H9 (cell line): ENCODE data around the gene ABCC4. TPM values are rescaled to one million over a fixed set of nuclear protein-coding genes. Genes with fewer than 3 reads are reported as not detected.

Source experiments
- DNase-seq: peaks from one replicate; pipeline ENCODE4 v3.0.0-alpha.2; 2017
- H2AFZ ChIP-seq: one replicate; pipeline ENCODE4 v1.6.1; 2013; ENCODE audit warnings: mild to moderate bottlenecking, low read length, control low read depth, moderate library complexity
- H2AK5ac ChIP-seq: 2 replicates; pipeline ENCODE4 v1.6.1; 2013; ENCODE audit warnings: low read length, control low read depth, mixed read lengths; ENCODE audit not compliant: insufficient read length
- H2BK120ac ChIP-seq: one replicate; pipeline ENCODE4 v1.6.1; 2013; ENCODE audit warnings: low read depth, mild to moderate bottlenecking, low read length, control low read depth, inconsistent platforms; ENCODE audit not compliant: poor library complexity, severe bottlenecking
- H2BK12ac ChIP-seq: 2 replicates; pipeline ENCODE4 v1.6.1; 2013; ENCODE audit warnings: low read length, control low read depth, mixed read lengths, low read depth; ENCODE audit not compliant: insufficient read length
- H2BK15ac ChIP-seq: 2 replicates; pipeline ENCODE4 v1.6.1; 2013; ENCODE audit warnings: low read depth, low read length, control low read depth
- H2BK20ac ChIP-seq: one replicate; pipeline ENCODE4 v1.6.1; 2013; ENCODE audit warnings: low read depth, mild to moderate bottlenecking, low read length, control low read depth, inconsistent platforms; ENCODE audit not compliant: poor library complexity, severe bottlenecking
- H2BK5ac ChIP-seq: 2 replicates; pipeline ENCODE4 v1.6.1; 2013; ENCODE audit warnings: low read length, control low read depth, mixed read lengths; ENCODE audit not compliant: insufficient read length
- H3K14ac ChIP-seq: 2 replicates; pipeline ENCODE4 v1.6.1; 2013; ENCODE audit warnings: low read length, control low read depth; ENCODE audit not compliant: insufficient read depth
- H3K18ac ChIP-seq: 2 replicates; pipeline ENCODE4 v1.6.1; 2013; ENCODE audit warnings: low read depth, mild to moderate bottlenecking, mixed read lengths, low read length, control low read depth; ENCODE audit not compliant: insufficient read length
- H3K23ac ChIP-seq: 2 replicates; pipeline ENCODE4 v1.6.1; 2013; ENCODE audit warnings: low read length, control low read depth, mixed read lengths, low read depth; ENCODE audit not compliant: insufficient read length
- H3K23me2 ChIP-seq: 2 replicates; pipeline ENCODE4 v1.6.1; 2013; ENCODE audit warnings: low read depth, mild to moderate bottlenecking, mixed read lengths, low read length, control low read depth; ENCODE audit not compliant: insufficient read length, poor library complexity, severe bottlenecking
- H3K27ac ChIP-seq: 2 replicates; pipeline ENCODE4 v1.5.1; 2013; ENCODE audit warnings: low read length, control low read depth, mixed read lengths, low read depth; ENCODE audit not compliant: insufficient read length
- H3K27me3 ChIP-seq: 2 replicates; pipeline ENCODE4 v1.6.1; 2013; ENCODE audit warnings: low read length, control low read depth, inconsistent platforms; ENCODE audit not compliant: insufficient read depth
- H3K4ac ChIP-seq: 2 replicates; pipeline ENCODE4 v1.6.1; 2013; ENCODE audit warnings: low read depth, mild to moderate bottlenecking, control low read depth, inconsistent platforms, low read length, moderate library complexity
- H3K4me1 ChIP-seq: 2 replicates; pipeline ENCODE4 v1.6.1; 2013; ENCODE audit warnings: low read length, control low read depth, inconsistent platforms; ENCODE audit not compliant: insufficient read depth
- H3K4me2 ChIP-seq: 2 replicates; pipeline ENCODE4 v1.6.1; 2013; ENCODE audit warnings: low read length, control low read depth, mixed read lengths; ENCODE audit not compliant: insufficient read length, insufficient read depth
- H3K56ac ChIP-seq: 2 replicates; pipeline ENCODE4 v1.6.1; 2013; ENCODE audit warnings: low read depth, mild to moderate bottlenecking, mixed read lengths, low read length, control low read depth; ENCODE audit not compliant: insufficient read length
- H3K79me1 ChIP-seq: 2 replicates; pipeline ENCODE4 v1.6.1; 2013; ENCODE audit warnings: low read depth, mild to moderate bottlenecking, moderate library complexity, low read length, control low read depth, inconsistent platforms; ENCODE audit not compliant: insufficient read depth, poor library complexity, severe bottlenecking
- H3K79me2 ChIP-seq: 2 replicates; pipeline ENCODE4 v1.6.1; 2013; ENCODE audit warnings: low read length, control low read depth, inconsistent platforms; ENCODE audit not compliant: insufficient read depth
- H3K9ac ChIP-seq: 2 replicates; pipeline ENCODE4 v1.6.1; 2013; ENCODE audit warnings: low read length, control low read depth, mixed read lengths; ENCODE audit not compliant: insufficient read length; ENCODE audit errors: extremely low read depth
- H3K9me3 ChIP-seq: one replicate; pipeline ENCODE4 v1.6.1; 2013; ENCODE audit warnings: low read depth, low read length, inconsistent platforms; ENCODE audit not compliant: control insufficient read depth
- H3T11ph ChIP-seq: one replicate; pipeline ENCODE4 v1.6.1; 2013; ENCODE audit warnings: mild to moderate bottlenecking, low read length, control low read depth, inconsistent platforms
- H4K20me1 ChIP-seq: one replicate; pipeline ENCODE4 v1.6.1; 2013; ENCODE audit not compliant: control insufficient read depth, insufficient read length, insufficient read depth
- H4K5ac ChIP-seq: 2 replicates; pipeline ENCODE4 v1.6.1; 2013; ENCODE audit warnings: low read depth, mild to moderate bottlenecking, mixed read lengths, low read length, control low read depth; ENCODE audit not compliant: insufficient read length
- H4K8ac ChIP-seq: replicated peaks from 2 replicates; pipeline ENCODE4 v1.6.1; 2013; ENCODE audit warnings: low read length, control low read depth, mixed read lengths, low read depth; ENCODE audit not compliant: insufficient read length
- H4K91ac ChIP-seq: 2 replicates; pipeline ENCODE4 v1.6.1; 2013; ENCODE audit warnings: low read depth, mild to moderate bottlenecking, moderate library complexity, mixed read lengths, low read length, control low read depth; ENCODE audit not compliant: insufficient read length
- H3K27ac Mint-ChIP-seq, 3 experiments: 2 replicates in 2 of 3; 3 replicates in 1 of 3; pipeline ENCODE4 v1.8.0; 2020 to 2021; ENCODE audit warnings: mixed read lengths in 3 of 3, mild to moderate bottlenecking in 1 of 3, moderate library complexity in 1 of 3
- H3K27me3 Mint-ChIP-seq: 2 replicates; pipeline ENCODE4 v1.8.0; 2021; ENCODE audit warnings: low read depth, mild to moderate bottlenecking, moderate library complexity, mixed read lengths
- H3K36me3 Mint-ChIP-seq, 3 experiments: 2 replicates in 2 of 3; 3 replicates in 1 of 3; pipeline ENCODE4 v1.8.0; 2020 to 2021; ENCODE audit warnings: low read depth in 3 of 3, mixed read lengths in 3 of 3; ENCODE audit not compliant: insufficient read depth in 1 of 3
- H3K4me1 Mint-ChIP-seq, 2 experiments: 2 replicates each; pipeline ENCODE4 v1.8.0; 2020; ENCODE audit warnings: mixed read lengths in 2 of 2
- H3K4me3 Mint-ChIP-seq, 2 experiments: 2 replicates in 1 of 2; 3 replicates in 1 of 2; pipeline ENCODE4 v1.8.0; 2020 to 2021; ENCODE audit warnings: mild to moderate bottlenecking in 2 of 2, mixed read lengths in 2 of 2, moderate library complexity in 1 of 2
- H3K9me3 Mint-ChIP-seq, 2 experiments: 2 replicates in 1 of 2; 3 replicates in 1 of 2; pipeline ENCODE4 v1.8.0; 2020; ENCODE audit warnings: mild to moderate bottlenecking in 2 of 2, mixed read lengths in 2 of 2, moderate library complexity in 1 of 2
- WGBS: extraction: QIAGEN DNeasy Blood & Tissue Kit; methylation state at CpG from one replicate; pipeline ENCODE4 v1.1.7; 2013; ENCODE audit warnings: missing lambda C conversion rate, low lambda C conversion rate, mixed read lengths; ENCODE audit not compliant: insufficient read length; ENCODE audit errors: extremely low coverage; 5-methylcytosine and 5-hydroxymethylcytosine counted together
- total RNA-seq: library from RNA; stranded (reverse); gene quantifications from 2 replicates; pipeline ENCODE4 v1.2.1, GENCODE V29; 2021
- TF ChIP-seq, protein P1 (sequence below): fragments of 200-600 bp; sonication (generic); conservative IDR thresholded peaks from 3 replicates; pipeline ENCODE4 v1.8.0; 2021; ENCODE audit warnings: antibody characterized with exemption, mild to moderate bottlenecking

The ABCC4 gene
- total RNA-seq, 1 experiment from 2014 or later = 5.9 TPM

DNA sequence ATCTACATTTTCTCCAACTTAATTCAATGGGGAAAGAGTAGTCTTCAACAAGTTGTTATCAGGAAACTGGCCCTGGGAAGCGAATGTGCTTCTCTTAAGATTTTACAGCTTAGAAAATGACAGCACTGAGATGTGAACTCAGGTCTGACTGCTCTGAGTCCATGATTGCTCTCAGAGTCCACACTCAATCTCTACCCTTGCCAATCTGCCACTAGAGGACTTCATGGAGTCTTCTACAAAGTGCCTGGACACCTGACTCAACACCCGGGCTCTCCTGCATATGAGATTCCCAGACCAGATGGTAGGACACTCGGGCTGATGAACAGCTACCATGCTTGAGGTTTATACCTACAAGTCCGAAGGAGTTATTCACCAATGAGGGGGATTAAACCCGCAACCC lies 74.8 kb downstream of the ABCC4 start:
- no peak overlapping the region for H3K9ac ChIP-seq
- H3T11ph ChIP-seq = no peak overlapping the region
- H3K23ac ChIP-seq = no peak overlapping the region
- TF ChIP-seq, protein P1, sequence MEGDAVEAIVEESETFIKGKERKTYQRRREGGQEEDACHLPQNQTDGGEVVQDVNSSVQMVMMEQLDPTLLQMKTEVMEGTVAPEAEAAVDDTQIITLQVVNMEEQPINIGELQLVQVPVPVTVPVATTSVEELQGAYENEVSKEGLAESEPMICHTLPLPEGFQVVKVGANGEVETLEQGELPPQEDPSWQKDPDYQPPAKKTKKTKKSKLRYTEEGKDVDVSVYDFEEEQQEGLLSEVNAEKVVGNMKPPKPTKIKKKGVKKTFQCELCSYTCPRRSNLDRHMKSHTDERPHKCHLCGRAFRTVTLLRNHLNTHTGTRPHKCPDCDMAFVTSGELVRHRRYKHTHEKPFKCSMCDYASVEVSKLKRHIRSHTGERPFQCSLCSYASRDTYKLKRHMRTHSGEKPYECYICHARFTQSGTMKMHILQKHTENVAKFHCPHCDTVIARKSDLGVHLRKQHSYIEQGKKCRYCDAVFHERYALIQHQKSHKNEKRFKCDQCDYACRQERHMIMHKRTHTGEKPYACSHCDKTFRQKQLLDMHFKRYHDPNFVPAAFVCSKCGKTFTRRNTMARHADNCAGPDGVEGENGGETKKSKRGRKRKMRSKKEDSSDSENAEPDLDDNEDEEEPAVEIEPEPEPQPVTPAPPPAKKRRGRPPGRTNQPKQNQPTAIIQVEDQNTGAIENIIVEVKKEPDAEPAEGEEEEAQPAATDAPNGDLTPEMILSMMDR = no peak
- H3K79me1 ChIP-seq = no peaks in the 10 kb centered on the region
- no CpG with 5 or more reads among the region's 5 CpGs for WGBS
- Mint-ChIP-seq H3K9me3 (no peaks in the 10 kb centered on the region), H3K4me3 (no peak overlapping the region), H3K4me1 (no peaks in the 10 kb centered on the region), H3K36me3 (no peaks in the 10 kb centered on the region), H3K27ac (no peak overlapping the region; a peak in 1 of 7 replicates), H3K27me3 (no peaks in the 10 kb centered on the region)
- no peak overlapping the region for H4K5ac ChIP-seq
- no peak overlapping the region for H3K56ac ChIP-seq
- H3K4me1 ChIP-seq = no peaks in the 10 kb centered on the region
- no peak overlapping the region for H2BK120ac ChIP-seq
- no peaks in the 10 kb centered on the region for H3K23me2 ChIP-seq
- no peaks in the 10 kb centered on the region for H3K79me2 ChIP-seq
- no peak for DNase-seq
- no peaks in the 10 kb centered on the region for H4K20me1 ChIP-seq
- H2BK12ac ChIP-seq = no peak overlapping the region
- no peak overlapping the region for H3K18ac ChIP-seq
- H4K8ac ChIP-seq = no peak overlapping the region
- no peaks in the 10 kb centered on the region for H3K27me3 ChIP-seq
- no peak overlapping the region for H2AK5ac ChIP-seq
- H4K91ac ChIP-seq = no peak overlapping the region
- H3K27ac ChIP-seq = no peak overlapping the region
- H3K4me2 ChIP-seq = no peak overlapping the region
- H3K4ac ChIP-seq = no peak overlapping the region
- H2BK15ac ChIP-seq = no peak overlapping the region
- H2BK5ac ChIP-seq = no peak overlapping the region
- H3K9me3 ChIP-seq = no peaks in the 10 kb centered on the region
- H2BK20ac ChIP-seq = no peak overlapping the region
- H3K14ac ChIP-seq = no peak overlapping the region
- no peak overlapping the region for H2AFZ ChIP-seq
